GM12891 (cell line): Measurements from ENCODE around the gene NKG7.

ENCODE experiments used
- PAX5 ChIP-seq: IDR thresholded peaks from 2 replicates; pipeline ENCODE4 v1.6.1; 2011; ENCODE audit warnings: low read length, moderate library complexity, mild to moderate bottlenecking; ENCODE audit not compliant: insufficient read depth, severe bottlenecking
- POLR2A ChIP-seq: IDR thresholded peaks from 2 replicates; pipeline ENCODE4 v1.6.1; 2011; ENCODE audit warnings: low read depth, low read length, control low read depth
- POLR2AphosphoS5 ChIP-seq: IDR thresholded peaks from 2 replicates; pipeline ENCODE4 v1.6.1; 2011; ENCODE audit warnings: low read depth, low read length, control low read depth
- POU2F2 ChIP-seq: IDR thresholded peaks from 2 replicates; pipeline ENCODE4 v1.6.1; 2011; ENCODE audit warnings: low read depth, mild to moderate bottlenecking, control low read depth, low read length, moderate library complexity
- SPI1 ChIP-seq: IDR thresholded peaks from 2 replicates; pipeline ENCODE4 v1.6.1; 2011; ENCODE audit warnings: low read depth, low read length, control low read depth
- TAF1 ChIP-seq: IDR thresholded peaks from 2 replicates; pipeline ENCODE4 v1.6.1; 2011; ENCODE audit warnings: low read depth, low read length, control low read depth

DNA sequence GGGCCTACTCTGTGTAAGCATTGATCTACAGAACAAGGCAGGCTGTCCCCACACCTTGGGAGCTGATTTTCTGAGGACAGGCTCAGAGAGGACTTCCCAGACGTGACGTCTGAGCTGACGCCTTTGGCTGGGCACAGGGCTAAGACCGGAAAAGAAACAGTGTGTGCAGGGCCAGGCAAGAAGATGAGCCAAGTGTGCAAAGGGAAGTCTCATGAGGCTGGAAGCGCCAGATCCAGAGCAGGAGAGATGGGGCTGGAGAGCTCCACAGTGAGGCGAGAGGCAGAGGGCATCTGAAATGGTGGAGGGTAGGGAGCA lies 48.3 kb downstream of the NKG7 start:
- TF ChIP-seq POLR2AphosphoS5 (no peak), POLR2A (no peak), SPI1 (no peak), TAF1 (no peak), POU2F2 (no peak), PAX5 (no peak)
